ENCODE data around the gene ELN.

- TF ChIP-seq CTCF (IDR thresholded peaks at IDR 0.05; ENCODE audit: low read depth, low read length) (no peak), EZH2phosphoT487 (IDR thresholded peaks at IDR 0.05; ENCODE audit: low read depth) (no peak)
Measured at GRCh38 chr7:74022507-74022906, 5.5 kb upstream of the ELN start.
